ENCODE data around the gene SLC8A2. TPM values are rescaled to one million over a fixed set of nuclear protein-coding genes. Genes with fewer than 3 reads are reported as not detected.

The SLC8A2 gene, protein sequence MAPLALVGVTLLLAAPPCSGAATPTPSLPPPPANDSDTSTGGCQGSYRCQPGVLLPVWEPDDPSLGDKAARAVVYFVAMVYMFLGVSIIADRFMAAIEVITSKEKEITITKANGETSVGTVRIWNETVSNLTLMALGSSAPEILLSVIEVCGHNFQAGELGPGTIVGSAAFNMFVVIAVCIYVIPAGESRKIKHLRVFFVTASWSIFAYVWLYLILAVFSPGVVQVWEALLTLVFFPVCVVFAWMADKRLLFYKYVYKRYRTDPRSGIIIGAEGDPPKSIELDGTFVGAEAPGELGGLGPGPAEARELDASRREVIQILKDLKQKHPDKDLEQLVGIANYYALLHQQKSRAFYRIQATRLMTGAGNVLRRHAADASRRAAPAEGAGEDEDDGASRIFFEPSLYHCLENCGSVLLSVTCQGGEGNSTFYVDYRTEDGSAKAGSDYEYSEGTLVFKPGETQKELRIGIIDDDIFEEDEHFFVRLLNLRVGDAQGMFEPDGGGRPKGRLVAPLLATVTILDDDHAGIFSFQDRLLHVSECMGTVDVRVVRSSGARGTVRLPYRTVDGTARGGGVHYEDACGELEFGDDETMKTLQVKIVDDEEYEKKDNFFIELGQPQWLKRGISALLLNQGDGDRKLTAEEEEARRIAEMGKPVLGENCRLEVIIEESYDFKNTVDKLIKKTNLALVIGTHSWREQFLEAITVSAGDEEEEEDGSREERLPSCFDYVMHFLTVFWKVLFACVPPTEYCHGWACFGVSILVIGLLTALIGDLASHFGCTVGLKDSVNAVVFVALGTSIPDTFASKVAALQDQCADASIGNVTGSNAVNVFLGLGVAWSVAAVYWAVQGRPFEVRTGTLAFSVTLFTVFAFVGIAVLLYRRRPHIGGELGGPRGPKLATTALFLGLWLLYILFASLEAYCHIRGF
- 2.2 to 3.7 TPM (median 2.5 TPM) in 3 replicates for total RNA-seq

- Mint-ChIP-seq H3K4me1 (peaks cover 14% of the 10 kb centered on the region), H3K27ac (no peak within 1 kb of the TSS), H3K27me3 (ENCODE audit: low read depth) (peaks cover 48% of the 10 kb centered on the region), H3K4me3 (peak within 1 kb of the TSS; percentile 61), H3K36me3 (peaks cover 3% of the 10 kb centered on the region), H3K9me3 (no peaks in the 10 kb centered on the region)
- DNase-seq (ENCODE audit: low spot score in 2 of 2, unreplicated experiment in 2 of 2), result peak; percentile 88 to 91
- TF ChIP-seq, protein P1, sequence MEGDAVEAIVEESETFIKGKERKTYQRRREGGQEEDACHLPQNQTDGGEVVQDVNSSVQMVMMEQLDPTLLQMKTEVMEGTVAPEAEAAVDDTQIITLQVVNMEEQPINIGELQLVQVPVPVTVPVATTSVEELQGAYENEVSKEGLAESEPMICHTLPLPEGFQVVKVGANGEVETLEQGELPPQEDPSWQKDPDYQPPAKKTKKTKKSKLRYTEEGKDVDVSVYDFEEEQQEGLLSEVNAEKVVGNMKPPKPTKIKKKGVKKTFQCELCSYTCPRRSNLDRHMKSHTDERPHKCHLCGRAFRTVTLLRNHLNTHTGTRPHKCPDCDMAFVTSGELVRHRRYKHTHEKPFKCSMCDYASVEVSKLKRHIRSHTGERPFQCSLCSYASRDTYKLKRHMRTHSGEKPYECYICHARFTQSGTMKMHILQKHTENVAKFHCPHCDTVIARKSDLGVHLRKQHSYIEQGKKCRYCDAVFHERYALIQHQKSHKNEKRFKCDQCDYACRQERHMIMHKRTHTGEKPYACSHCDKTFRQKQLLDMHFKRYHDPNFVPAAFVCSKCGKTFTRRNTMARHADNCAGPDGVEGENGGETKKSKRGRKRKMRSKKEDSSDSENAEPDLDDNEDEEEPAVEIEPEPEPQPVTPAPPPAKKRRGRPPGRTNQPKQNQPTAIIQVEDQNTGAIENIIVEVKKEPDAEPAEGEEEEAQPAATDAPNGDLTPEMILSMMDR (IDR thresholded peaks at IDR 0.05; ENCODE audit: unreplicated experiment), result no peak
These were observed at the start of gene SLC8A2 for GRCh38 chr19:47471733-47472457. SLC8A2 (minus strand) TSS chr19:47471893; CDS start chr19:47466403, 5,490 bp downstream.

DNA sequence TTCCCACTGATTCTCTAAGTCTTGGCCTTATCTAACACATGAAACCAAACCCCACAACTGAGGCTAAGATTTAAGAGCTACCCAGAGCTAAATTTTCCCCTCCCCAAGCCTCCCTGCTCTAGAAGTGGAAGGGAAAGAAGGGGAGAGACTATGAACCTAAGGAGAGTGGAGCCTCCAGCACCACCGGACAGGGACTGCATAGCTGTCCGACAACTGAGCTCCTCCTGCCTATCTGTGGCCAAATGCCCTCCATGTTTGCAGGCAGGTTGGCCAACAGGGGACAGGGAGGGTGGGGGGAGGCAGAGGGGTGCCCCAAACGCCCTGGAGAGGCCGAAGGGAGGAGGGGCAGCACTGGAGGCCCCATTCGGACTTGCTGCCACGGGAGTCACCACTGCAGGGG, 49.1 kb upstream of the SLC8A2 start:
- H3K9me3 Mint-ChIP-seq, result no peaks in the 10 kb centered on the region
- H3K36me3 Mint-ChIP-seq, result no peaks in the 10 kb centered on the region
- H3K27ac Mint-ChIP-seq, result no peak overlapping the region
- no peak for DNase-seq (ENCODE audit: low spot score in 2 of 2, unreplicated experiment in 2 of 2)
- TF ChIP-seq, protein P1 (IDR thresholded peaks at IDR 0.05; ENCODE audit: unreplicated experiment), result no peak
- H3K4me1 Mint-ChIP-seq, result no peaks in the 10 kb centered on the region
- peaks cover 3% of the 10 kb centered on the region for H3K27me3 Mint-ChIP-seq (ENCODE audit: low read depth)
- H3K4me3 Mint-ChIP-seq, result no peak overlapping the region

- Mint-ChIP-seq H3K27me3 (ENCODE audit: low read depth) (peaks cover 3% of the 10 kb centered on the region), H3K36me3 (no peaks in the 10 kb centered on the region), H3K4me3 (no peak overlapping the region), H3K27ac (no peak overlapping the region), H3K4me1 (peaks cover 4% of the 10 kb centered on the region), H3K9me3 (no peaks in the 10 kb centered on the region)
- no peak for DNase-seq (ENCODE audit: low spot score in 2 of 2, unreplicated experiment in 2 of 2)
- TF ChIP-seq, protein P1 (IDR thresholded peaks at IDR 0.05; ENCODE audit: unreplicated experiment), result no peak
These were observed 48.7 kb upstream of the SLC8A2 start for GRCh38 chr19:47520343-47520806.

DNA sequence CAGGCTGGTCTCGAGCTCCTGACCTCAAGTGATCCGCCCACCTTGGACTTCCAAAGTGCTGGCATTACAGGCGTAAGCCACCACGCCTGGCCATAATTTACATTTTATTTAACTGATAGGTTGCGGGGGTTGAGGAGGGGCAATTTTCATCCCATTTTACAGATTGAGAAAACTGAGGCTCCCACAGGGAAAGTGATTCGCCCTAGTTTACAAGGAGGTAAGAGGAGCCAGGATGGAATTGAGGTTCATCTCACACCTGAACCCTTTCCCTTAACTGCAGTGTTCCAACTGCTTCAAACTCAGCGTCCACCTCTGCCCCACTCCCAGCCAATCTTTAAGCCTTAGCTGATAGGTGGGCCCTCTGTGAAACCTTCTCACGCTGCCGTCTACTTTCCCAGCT, 47.2 kb upstream of the SLC8A2 start:
- Mint-ChIP-seq H3K9me3 (no peaks in the 10 kb centered on the region), H3K4me3 (no peak overlapping the region), H3K4me1 (peaks cover 14% of the 10 kb centered on the region), H3K27me3 (ENCODE audit: low read depth) (peaks cover 3% of the 10 kb centered on the region), H3K27ac (no peak overlapping the region), H3K36me3 (no peaks in the 10 kb centered on the region)
- TF ChIP-seq, protein P1 (IDR thresholded peaks at IDR 0.05; ENCODE audit: unreplicated experiment), result no peak
- DNase-seq (ENCODE audit: low spot score in 2 of 2, unreplicated experiment in 2 of 2), result no peak

GRCh38 chr19:47518139-47518538, 46.4 kb upstream of the SLC8A2 start:
- Mint-ChIP-seq H3K4me3 (no peak overlapping the region), H3K4me1 (peaks cover 21% of the 10 kb centered on the region), H3K9me3 (no peaks in the 10 kb centered on the region), H3K36me3 (no peaks in the 10 kb centered on the region), H3K27ac (no peak overlapping the region), H3K27me3 (ENCODE audit: low read depth) (peaks cover 3% of the 10 kb centered on the region)
- DNase-seq (ENCODE audit: low spot score in 2 of 2, unreplicated experiment in 2 of 2), result no peak
- TF ChIP-seq, protein P1 (IDR thresholded peaks at IDR 0.05; ENCODE audit: unreplicated experiment), result no peak

Measured in mesothelial cell of epicardium (in vitro differentiated cells).